Mucosa of gallbladder (tissue), 1 donor: ENCODE measurements around the gene TTC28. TPM values are rescaled to one million over a fixed set of nuclear protein-coding genes. Genes with fewer than 3 reads are reported as not detected.

Experiments
- DNase-seq: peaks from one replicate; pipeline ENCODE4 v3.0.0-alpha.2; 2020; ENCODE audit warnings: low spot score
- total RNA-seq: library from RNA; stranded (reverse); gene quantifications from one replicate; pipeline ENCODE4 v1.2.1, GENCODE V29; 2021
- donor health status: DM: no; HTN: no; CAD: no.

TTC28 gene
- total RNA-seq, 1 donor from 2014 or later: 32.7 TPM

DNA sequence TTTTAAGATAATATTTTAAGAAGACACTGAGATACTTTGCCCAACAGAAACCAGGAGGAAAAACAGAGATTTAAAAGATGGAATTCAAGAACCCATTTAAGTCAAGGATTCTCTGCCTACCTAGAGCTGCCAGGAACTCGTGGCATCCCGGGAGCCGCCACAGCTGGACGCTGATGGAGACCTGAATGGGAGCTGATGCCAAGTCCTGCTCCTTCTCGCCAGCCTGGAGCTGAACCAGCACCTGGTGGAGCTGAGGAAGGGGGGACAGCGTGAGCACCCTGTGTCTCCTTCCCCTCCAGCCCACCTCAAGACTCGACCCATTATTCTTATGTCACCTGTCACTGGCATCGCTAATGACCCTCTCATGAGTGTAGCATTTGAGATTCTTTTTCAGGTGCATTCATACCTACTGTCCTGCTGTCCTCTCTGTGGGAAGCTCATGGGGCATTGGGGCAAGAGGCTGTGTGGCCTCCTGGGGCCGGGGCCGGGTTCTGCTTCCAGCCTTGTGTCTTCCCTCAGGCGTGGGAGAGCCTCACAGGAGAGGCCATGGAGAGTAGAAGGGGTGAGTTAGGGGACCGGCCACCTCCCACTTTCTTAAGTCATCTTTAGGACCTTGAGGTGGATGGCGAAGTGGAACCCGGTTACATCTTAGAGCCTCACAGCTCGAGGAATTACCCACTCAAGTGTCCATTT, 689.7 kb downstream of the TTC28 start:
- DNase-seq: no peak

GRCh38 chr22:27988704-27989103, 690.9 kb downstream of the TTC28 start:
- no peak for DNase-seq

DNA sequence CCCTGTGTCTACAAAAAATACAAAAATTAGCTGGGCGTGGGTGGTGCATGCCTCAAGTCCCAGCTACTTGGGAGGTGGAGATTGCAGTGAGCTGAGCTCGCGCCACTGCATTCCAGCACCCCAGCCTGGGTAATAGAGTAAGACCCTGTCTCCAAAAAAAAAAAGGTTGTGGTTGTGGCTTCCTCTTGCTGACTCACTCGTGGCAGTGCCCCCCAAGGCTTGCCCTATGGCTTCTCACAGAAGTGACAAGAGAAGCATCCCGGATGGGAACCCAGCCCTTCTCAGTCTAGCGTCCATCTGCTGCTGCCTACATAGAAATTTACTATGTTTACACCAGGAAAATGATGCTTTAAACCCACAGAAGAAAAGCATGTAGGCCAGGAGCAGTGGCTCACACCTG, 692.1 kb downstream of the TTC28 start:
- no peak for DNase-seq

DNA sequence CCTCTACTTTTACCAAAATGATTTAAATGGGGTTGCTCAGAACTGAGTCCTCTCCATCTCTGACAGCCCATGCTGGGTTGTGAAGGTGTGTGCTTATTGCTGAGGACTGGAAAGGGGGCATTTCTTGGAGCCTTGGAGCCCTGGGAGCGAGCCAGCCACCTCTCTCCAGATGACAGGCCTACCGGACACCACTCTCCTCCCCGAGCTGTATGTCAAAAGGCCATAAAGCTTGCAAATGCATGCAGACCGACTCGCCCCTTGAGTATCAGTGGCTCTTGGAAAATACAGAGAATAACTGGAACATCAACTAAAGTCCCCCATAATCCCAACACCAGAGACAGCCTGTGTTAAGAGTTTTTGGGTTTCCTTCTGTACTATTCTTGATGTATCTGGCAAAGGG, 692.7 kb downstream of the TTC28 start:
- DNase-seq: no peak

DNA sequence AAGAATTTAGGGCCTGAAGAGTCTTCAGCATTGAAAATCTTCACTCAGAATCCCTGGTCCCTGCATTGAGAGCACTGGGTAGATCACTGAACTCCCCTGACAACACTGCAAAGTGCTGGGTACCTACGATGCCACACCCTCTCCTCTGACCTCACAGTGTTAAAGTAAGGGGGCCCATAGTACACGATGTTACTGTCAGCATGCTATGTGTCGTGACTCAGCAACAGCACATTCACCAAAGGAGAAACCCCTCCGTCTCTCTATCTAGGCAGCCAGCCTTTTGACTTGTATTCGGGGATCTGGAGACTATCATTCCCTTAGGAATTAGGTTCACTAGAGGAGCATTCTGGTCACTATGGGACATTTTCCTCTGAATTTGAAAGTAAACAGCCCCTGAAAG, 693.2 kb downstream of the TTC28 start:
- DNase-seq: no peak

GRCh38 chr22:27985323-27986275, 694.0 kb downstream of the TTC28 start:
- no peak for DNase-seq

DNA sequence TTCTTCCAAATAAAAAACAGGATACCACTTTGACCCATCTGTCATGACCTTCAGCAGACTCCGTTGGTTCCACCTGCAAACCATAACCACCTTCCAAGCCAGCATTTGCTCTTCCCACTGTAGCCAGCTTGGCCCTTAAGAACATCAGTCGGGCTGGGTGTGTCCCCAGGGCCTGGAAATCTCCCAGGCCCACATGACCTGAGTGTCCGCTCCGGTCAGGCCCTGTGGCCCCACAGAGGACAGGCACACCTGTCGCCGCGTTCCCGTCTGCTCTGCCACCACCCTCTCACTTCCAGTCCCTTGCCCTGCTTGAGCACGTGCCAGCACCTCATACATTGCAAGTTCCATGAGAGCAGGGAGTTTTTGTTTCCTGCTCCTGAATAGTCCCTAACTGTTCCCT, 694.9 kb downstream of the TTC28 start:
- no peak for DNase-seq

- DNase-seq: no peak
Observed at GRCh38 chr22:27984001-27984695, 695.5 kb downstream of the TTC28 start.

GRCh38 chr22:27983361-27983791, 696.3 kb downstream of the TTC28 start:
- no peak for DNase-seq

DNA sequence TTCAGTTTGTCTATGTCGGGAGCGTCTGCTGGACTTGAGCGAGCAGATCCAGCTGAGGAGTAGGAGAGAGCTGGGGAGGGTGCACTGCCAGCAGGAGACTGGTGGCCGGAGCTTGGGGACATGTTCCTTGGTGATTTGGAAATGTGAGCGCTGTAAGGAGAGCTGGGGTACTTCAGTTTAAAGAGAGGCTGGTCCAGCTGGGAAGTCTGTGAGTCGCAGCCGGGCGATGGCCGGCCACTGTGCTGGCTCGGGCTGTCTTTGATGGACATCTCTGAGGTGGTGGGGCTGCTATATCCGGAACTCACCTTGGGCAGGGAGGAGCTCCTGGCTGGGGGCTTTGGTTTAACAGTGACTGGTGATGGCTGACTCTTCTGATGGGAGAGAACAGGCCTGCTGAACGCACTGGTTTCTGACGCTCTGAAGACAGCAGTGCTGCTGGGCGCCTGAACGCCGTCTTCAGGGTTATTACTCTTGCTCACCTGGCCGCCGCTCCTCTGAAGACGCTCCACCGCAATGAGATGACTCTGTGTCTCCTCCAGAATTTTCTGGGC, 696.9 kb downstream of the TTC28 start:
- no peak for DNase-seq

DNA sequence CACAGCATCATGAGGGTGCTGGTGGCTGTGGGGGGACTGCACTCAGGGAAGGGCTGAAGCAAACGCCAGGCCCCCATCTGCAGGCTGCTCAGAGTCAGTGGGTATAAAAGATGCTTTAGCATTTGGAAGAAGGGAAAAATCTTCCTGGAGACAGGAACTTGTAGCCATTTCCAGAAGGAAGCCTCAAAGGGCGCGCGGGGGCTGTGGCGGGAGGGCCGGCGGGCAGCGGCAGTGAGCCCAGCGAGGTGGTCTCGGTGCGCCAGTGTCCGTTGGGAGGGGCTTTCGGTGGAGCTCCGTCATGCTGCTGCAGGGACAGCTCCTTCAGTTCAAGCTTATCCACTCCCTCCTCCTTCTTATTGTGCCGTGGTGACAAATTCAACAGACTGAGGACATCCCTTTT, 697.5 kb downstream of the TTC28 start:
- DNase-seq: no peak

DNA sequence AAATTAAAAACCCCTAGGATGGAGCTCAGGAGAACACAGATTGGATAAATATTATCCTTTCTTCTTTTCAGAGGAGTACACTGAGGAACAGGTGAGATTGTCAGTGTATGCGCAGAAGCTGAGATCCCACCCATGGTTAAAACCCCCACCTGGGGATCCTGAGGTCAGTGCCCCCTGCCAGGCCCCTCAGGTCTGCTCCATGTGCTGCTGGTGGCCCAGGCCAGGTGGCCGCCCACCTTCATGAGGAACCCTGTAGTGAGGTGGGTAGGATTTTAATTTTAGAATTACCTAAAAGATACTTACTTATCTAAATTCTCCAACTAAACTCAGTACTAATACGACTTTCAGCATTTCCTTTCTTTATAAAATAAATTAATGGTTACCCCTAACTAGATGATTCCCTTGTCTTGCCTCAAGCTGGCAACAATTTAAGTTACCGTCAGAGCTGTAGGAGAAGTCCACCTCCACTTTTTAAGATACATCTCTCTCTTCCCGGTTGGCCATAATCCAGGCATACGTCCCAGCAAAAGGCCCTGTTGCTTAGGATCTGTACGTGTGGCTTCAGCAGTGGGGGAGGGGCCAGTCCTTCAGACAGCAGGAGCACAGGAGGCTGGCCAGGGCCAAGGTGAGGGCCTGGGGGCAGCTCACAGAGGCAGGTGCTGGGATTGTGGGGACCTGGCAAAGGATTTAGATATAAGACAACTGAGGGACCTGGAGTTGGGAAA, 699.1 kb downstream of the TTC28 start:
- no peak for DNase-seq

- DNase-seq: no peak
Observed at GRCh38 chr22:27978802-27979201, 700.8 kb downstream of the TTC28 start.

GRCh38 chr22:27978317-27978716, 701.3 kb downstream of the TTC28 start:
- no peak for DNase-seq

DNA sequence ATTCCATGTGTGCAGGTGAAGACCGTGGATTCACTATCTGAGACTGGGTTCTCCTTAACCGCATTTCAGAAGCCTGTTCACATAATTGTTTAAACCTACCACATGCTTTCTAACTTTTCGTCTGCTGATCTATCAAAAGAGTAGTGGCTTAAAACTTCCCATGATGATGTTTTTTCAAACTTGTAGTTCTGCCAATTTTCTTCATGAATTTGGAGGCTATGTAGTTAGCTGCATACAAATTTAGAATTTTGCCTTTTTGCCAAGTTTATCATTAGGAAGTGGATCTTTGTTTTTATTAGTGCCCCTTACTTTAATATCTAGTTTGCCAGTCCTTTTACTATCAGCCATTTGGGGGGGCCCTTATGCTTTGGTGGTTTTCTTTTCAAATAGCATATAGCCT, 703.1 kb downstream of the TTC28 start:
- DNase-seq: no peak

GRCh38 chr22:27975381-27976013, 704.1 kb downstream of the TTC28 start:
- no peak for DNase-seq

DNA sequence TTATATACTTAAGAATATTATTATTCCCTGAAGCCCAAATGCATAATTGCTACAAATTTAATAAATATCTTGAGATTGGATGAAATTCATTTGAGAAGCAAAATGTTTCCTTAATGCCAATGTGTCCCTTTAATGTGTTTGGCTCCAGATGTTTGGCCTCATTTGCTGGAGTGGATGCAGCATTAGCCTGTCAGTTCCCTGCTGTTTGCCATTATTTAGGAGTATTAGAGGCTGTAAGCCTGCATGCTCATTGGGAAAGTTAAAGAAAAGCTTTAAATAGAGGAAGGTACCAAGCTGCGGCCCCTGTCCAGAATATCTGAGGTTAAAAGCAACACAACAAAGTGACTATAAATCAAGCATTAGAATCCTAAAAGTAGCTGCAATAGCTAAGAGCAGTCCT, 705.8 kb downstream of the TTC28 start:
- no peak for DNase-seq

- no peak for DNase-seq
Observed at GRCh38 chr22:27972732-27973698, 706.6 kb downstream of the TTC28 start.

GRCh38 chr22:27971926-27972325, 707.7 kb downstream of the TTC28 start:
- DNase-seq: no peak
